Ishikawa (cell line): Measurements from ENCODE around the gene PACSIN3.
A peak's percentile ranks its signal among the peaks of the same experiment; 100 is the strongest.

Source experiments
- CEBPB ChIP-seq: IDR thresholded peaks from 2 replicates; pipeline ENCODE4 v1.6.1; 2012
- CREB1 ChIP-seq: IDR thresholded peaks from 2 replicates; pipeline ENCODE4 v1.6.1; 2012; ENCODE audit warnings: low read depth
- EGR1 ChIP-seq: IDR thresholded peaks from 2 replicates; pipeline ENCODE4 v1.6.1; 2012
- EP300 ChIP-seq: IDR thresholded peaks from 2 replicates; pipeline ENCODE4 v1.6.1; 2012; ENCODE audit warnings: borderline replicate concordance
- FOXM1 ChIP-seq: IDR thresholded peaks from 2 replicates; pipeline ENCODE4 v1.6.1; 2012; ENCODE audit warnings: low read depth, borderline replicate concordance
- NFIC ChIP-seq: IDR thresholded peaks from 2 replicates; pipeline ENCODE4 v1.6.1; 2012
- RAD21 ChIP-seq: IDR thresholded peaks from 2 replicates; pipeline ENCODE4 v1.6.1; 2012; ENCODE audit warnings: low read depth
- REST ChIP-seq: IDR thresholded peaks from 2 replicates; pipeline ENCODE4 v1.6.1; 2012; ENCODE audit warnings: low read depth, mild to moderate bottlenecking
- TAF1 ChIP-seq: IDR thresholded peaks from 2 replicates; pipeline ENCODE4 v1.6.1; 2012; ENCODE audit warnings: low read depth, mild to moderate bottlenecking
- TCF12 ChIP-seq: IDR thresholded peaks from 2 replicates; pipeline ENCODE4 v1.6.1; 2012; ENCODE audit warnings: low read depth
- TEAD4 ChIP-seq: IDR thresholded peaks from 2 replicates; pipeline ENCODE4 v1.6.1; 2012
- USF1 ChIP-seq: IDR thresholded peaks from 2 replicates; pipeline ENCODE4 v1.6.1; 2012
- YY1 ChIP-seq: IDR thresholded peaks from 2 replicates; pipeline ENCODE4 v1.6.1; 2012; ENCODE audit warnings: low read depth
- ZBTB7A ChIP-seq: IDR thresholded peaks from 2 replicates; pipeline ENCODE4 v1.6.1; 2012; ENCODE audit warnings: low read depth
- TF ChIP-seq, protein P1 (sequence below): IDR thresholded peaks from 2 replicates; pipeline ENCODE4 v1.6.1; 2012

Gene PACSIN3

DNA sequence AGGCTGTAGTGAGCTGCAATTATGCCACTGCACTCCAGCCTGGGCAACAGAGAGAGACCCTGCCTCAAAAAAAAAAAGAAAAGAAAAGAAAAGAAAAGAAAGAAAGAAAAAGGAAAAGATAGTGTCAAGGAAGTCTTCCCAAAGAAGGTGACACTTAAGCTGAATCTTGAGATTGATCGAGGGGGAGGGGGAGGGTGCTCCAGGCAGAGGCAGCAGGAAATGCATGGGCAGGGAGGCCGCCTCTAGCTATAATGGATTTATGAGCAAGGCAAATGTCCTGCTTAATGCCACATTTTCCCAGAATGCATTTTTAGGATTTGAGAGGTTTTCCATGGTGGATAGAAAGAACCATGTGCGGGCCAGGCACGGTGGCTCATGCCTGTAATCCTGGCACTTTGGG lies 14.8 kb upstream of the PACSIN3 start:
- TF ChIP-seq FOXM1: no peak
- no peak for TF ChIP-seq CREB1
- TF ChIP-seq RAD21: no peak

DNA sequence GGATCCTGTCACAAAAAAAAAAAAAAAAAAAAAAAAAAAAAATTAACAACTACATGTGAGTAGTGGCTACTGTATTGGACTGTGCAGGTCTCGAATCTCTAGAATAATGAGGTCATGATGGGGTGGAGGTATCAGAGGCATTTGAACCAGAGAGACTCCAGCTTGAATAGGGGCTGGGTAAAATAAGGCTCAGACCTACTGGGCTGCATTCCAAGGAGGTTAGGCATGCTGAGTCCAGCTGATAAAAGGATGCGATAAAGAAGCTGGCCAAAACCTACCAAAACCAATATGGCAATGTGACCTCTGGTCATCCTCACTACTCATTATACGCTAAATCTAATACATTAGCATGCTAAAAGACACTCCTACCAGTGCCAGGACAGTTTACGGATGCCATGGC lies 5.9 kb upstream of the PACSIN3 start:
- TF ChIP-seq TEAD4 (no peak), CREB1 (no peak), TCF12 (no peak), TAF1 (no peak), FOXM1 (no peak), YY1 (no peak), REST (no peak), CEBPB (no peak), NFIC (no peak), EGR1 (no peak), ZBTB7A (no peak), RAD21 (no peak), USF1 (no peak), EP300 (no peak)
- TF ChIP-seq, protein P1, sequence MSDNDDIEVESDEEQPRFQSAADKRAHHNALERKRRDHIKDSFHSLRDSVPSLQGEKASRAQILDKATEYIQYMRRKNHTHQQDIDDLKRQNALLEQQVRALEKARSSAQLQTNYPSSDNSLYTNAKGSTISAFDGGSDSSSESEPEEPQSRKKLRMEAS: no peak

- TF ChIP-seq USF1 (peak; percentile 69), EGR1 (no peak)
Observed at GRCh38 chr11:47189100-47189834, 3.0 kb upstream of the PACSIN3 start.

- TF ChIP-seq FOXM1 (no peak), ZBTB7A (no peak), USF1 (no peak), EGR1 (no peak), TAF1 (no peak), NFIC (no peak)
Observed at GRCh38 chr11:47188259-47188658, 2.0 kb upstream of the PACSIN3 start.

GRCh38 chr11:47187723-47188122 lies 1.5 kb upstream of the PACSIN3 start:
- TF ChIP-seq EP300: no peak
- TF ChIP-seq USF1: no peak
- TF ChIP-seq NFIC: no peak
- no peak for TF ChIP-seq REST
- TF ChIP-seq CEBPB: no peak
- no peak for TF ChIP-seq FOXM1
- TF ChIP-seq TAF1: no peak
- no peak for TF ChIP-seq RAD21
- TF ChIP-seq TEAD4: no peak
- TF ChIP-seq, protein P1: no peak
